Left lung (tissue), 10 donors: Measurements from ENCODE around the gene POU2AF3. TPM values are rescaled to one million over a fixed set of nuclear protein-coding genes. Genes with fewer than 3 reads are reported as not detected.

Experiments used
- ATAC-seq: fragments of 200-7000 bp; cut with Tn5 transposase; one replicate; pipeline ENCODE4 v1.9.1; 2020; ENCODE audit warnings: moderate library complexity
- DNase-seq, 4 donors: peaks; one replicate each; pipeline ENCODE4 v3.0.0-alpha.2; 2013 to 2020
- H3K27ac ChIP-seq, 2 donors: fragments of 200-600 bp; sonication (generic) in 1 of 2; one replicate each; pipeline versions ENCODE4 v1.5.0 to v1.8.0; 2020 to 2021
- H3K27me3 ChIP-seq, 2 donors: fragments of 200-600 bp; sonication (generic) in 1 of 2; one replicate each; pipeline versions ENCODE4 v1.5.0 to v1.8.0; 2020 to 2021
- H3K36me3 ChIP-seq, 2 donors: fragments of 200-600 bp; sonication (generic) in 1 of 2; one replicate each; pipeline versions ENCODE4 v1.5.0 to v1.8.0; 2020 to 2021
- H3K4me1 ChIP-seq, 2 donors: fragments of 200-600 bp; one replicate each; pipeline ENCODE4 v1.8.0; 2021
- H3K4me3 ChIP-seq, 2 donors: fragments of 200-600 bp; sonication (generic) in 1 of 2; one replicate each; pipeline versions ENCODE4 v1.5.0 to v1.8.0; 2020 to 2021; ENCODE audit warnings: mild to moderate bottlenecking in 1 of 2
- H3K9me3 ChIP-seq, 2 donors: fragments of 200-600 bp; sonication (generic) in 1 of 2; one replicate each; pipeline versions ENCODE4 v1.5.0 to v1.8.0; 2020 to 2021
- intact Hi-C, 2 donors: fragments of 100-400 bp; cut with DNase I; formaldehyde crosslinking; loops; one replicate each; pipeline versions ENCODE4 v1.11.2 to v1.14.2; 2022
- polyA plus RNA-seq, 6 donors: library from polyadenylated mRNA; unstranded; fragments of 120-200 nt; gene quantifications; one replicate each; pipeline ENCODE4 v1.2.1, GENCODE V29; 2013; ENCODE audit not compliant: insufficient read length in 6 of 6
- total RNA-seq, 2 donors: library from RNA; stranded (reverse); fragmentation: NEBNext Ultra II Directional; extraction: Animal tissue kit (Norgen Biotek cat#: 25700); gene quantifications; one replicate each; pipeline ENCODE4 v1.2.1, GENCODE V29; 2021
- TF ChIP-seq, protein P1 (sequence below), 2 donors: fragments of 200-600 bp; sonication (generic) in 1 of 2; IDR thresholded peaks; one replicate each; pipeline versions ENCODE4 v1.5.0 to v1.8.0; 2021; ENCODE audit warnings: antibody characterized with exemption in 2 of 2
- donor health status: DM: no; HTN: yes; CAD: no.
- donor health status: DM: no; HTN: no; CAD: no.

Gene POU2AF3
- total and polyA plus RNA-seq, 8 donors = 2.7 to 14.4 (median 10.3) TPM

DNA sequence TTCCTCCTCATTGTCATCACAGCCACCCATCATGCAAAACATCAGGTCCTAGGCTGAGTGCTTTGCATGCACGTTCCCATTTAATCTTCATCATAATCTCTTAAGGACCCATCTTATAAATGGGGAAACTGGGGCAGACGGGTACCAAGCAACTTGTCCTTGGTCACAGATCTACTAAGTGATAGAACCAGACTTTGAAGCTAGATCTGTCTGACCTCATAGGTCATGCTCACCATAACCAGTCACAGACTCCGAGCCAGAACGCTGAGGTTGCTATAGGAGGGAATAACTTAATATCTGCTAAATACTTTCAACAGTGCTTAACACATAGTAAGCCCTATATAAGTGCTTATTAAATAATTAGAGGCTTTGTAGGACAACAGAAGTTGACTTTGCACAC lies 37.7 kb downstream of the POU2AF3 start:
- no peak for ATAC-seq
- H3K9me3 ChIP-seq = no peaks in the 10 kb centered on the region
- TF ChIP-seq, protein P1, sequence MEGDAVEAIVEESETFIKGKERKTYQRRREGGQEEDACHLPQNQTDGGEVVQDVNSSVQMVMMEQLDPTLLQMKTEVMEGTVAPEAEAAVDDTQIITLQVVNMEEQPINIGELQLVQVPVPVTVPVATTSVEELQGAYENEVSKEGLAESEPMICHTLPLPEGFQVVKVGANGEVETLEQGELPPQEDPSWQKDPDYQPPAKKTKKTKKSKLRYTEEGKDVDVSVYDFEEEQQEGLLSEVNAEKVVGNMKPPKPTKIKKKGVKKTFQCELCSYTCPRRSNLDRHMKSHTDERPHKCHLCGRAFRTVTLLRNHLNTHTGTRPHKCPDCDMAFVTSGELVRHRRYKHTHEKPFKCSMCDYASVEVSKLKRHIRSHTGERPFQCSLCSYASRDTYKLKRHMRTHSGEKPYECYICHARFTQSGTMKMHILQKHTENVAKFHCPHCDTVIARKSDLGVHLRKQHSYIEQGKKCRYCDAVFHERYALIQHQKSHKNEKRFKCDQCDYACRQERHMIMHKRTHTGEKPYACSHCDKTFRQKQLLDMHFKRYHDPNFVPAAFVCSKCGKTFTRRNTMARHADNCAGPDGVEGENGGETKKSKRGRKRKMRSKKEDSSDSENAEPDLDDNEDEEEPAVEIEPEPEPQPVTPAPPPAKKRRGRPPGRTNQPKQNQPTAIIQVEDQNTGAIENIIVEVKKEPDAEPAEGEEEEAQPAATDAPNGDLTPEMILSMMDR (IDR thresholded peaks at IDR 0.05) = no peak

DNA sequence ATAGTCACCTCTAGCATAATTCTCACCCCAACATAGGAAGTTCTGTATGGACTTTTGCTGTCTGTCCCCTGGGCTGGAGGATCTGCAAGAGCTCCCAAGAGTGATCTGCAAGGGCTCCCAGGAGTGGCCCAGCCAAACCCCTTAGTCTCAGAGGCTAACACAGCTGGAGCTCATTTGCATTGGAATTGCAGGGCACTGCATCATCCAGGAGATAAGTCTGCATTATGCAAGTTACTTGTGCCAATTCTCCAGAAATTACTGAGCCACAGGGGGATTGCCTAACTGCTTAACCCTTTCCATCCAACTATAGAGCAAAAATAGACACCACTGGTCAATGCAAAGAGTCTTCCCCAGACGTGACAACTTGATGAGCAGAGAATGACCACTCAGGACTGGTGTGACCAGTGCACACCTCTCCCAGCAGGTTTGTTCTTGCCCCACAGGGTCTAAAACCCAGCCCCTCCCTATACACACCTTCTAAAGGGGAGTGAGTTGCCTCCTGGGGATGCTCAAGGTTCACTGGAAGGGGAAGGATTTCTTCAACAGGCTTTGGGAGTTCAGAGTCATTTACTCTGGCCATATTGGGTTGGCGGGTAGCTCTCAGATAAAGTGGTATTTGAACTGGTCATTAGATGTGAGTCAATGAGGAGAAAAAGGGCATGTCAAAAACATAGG lies 38.4 kb downstream of the POU2AF3 start:
- peak in 2 of 4 donors; percentile 47 to 77 for DNase-seq

More for the DNA sequence above, 37.7 kb downstream of the POU2AF3 start:
- H3K4me3 ChIP-seq = no peak overlapping the region
- H3K36me3 ChIP-seq = no peaks in the 10 kb centered on the region
- H3K27me3 ChIP-seq = no peaks in the 10 kb centered on the region
- no peak overlapping the region for H3K27ac ChIP-seq
- no peak for DNase-seq
- H3K4me1 ChIP-seq = peaks cover 0 to 5% of the 10 kb centered on the region in 2 donors
- intact Hi-C loops = no loop called here

DNA sequence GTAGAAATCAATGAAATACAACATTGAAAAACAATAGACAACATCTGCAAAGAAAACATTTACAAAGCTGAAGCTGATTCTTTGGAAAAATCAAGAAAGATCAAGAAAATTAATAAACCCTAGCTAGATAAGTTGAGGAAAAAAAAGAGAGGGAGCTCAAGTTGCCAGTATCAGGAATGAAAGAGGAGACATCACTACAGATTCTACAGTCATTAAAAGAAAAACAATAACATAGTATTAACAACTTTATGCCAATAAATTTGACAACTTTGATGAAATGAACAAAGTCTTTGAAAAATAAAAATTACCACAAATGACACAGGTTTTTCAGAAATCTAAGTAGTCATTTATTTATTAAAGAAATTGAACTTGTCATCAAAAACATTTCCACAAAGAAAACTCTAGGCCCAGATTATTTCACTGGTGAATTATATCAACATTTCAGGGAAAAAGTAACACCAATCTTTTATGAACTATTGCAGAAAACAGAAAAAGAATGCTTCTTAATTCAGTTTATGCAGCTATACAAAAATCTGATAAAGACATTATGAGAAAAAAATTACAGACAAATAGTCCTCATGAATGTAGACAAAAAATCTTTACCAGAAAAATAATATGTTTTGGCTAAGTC lies 41.5 kb downstream of the POU2AF3 start:
- TF ChIP-seq, protein P1 (IDR thresholded peaks at IDR 0.05) = no peak
- no peak for DNase-seq
- no peaks in the 10 kb centered on the region for H3K36me3 ChIP-seq
- ATAC-seq = no peak
- H3K27ac ChIP-seq = no peak overlapping the region
- H3K4me3 ChIP-seq = no peak overlapping the region
- intact Hi-C loops = no loop called here
- H3K27me3 ChIP-seq = no peaks in the 10 kb centered on the region
- H3K4me1 ChIP-seq = peaks cover 0 to 4% of the 10 kb centered on the region in 2 donors
- H3K9me3 ChIP-seq = no peaks in the 10 kb centered on the region

More for the DNA sequence above, 38.4 kb downstream of the POU2AF3 start:
- H3K4me3 ChIP-seq = no peak overlapping the region
- intact Hi-C loops = no loop called here
- H3K27ac ChIP-seq = no peak overlapping the region
- no peaks in the 10 kb centered on the region for H3K27me3 ChIP-seq
- peak; percentile 36 for ATAC-seq
- peaks cover 0 to 5% of the 10 kb centered on the region in 2 donors for H3K4me1 ChIP-seq
- H3K36me3 ChIP-seq = no peaks in the 10 kb centered on the region
- H3K9me3 ChIP-seq = no peaks in the 10 kb centered on the region
- TF ChIP-seq, protein P1 (IDR thresholded peaks at IDR 0.05) = no peak

GRCh38 chr11:111342329-111342728 lies 44.0 kb downstream of the POU2AF3 start:
- Histone ChIP-seq H3K36me3 (no peaks in the 10 kb centered on the region), H3K9me3 (no peaks in the 10 kb centered on the region), H3K27me3 (no peaks in the 10 kb centered on the region), H3K27ac (no peak overlapping the region), H3K4me3 (no peak overlapping the region), H3K4me1 (no peaks in the 10 kb centered on the region)
- ATAC-seq (no peak), DNase-seq (no peak)
- TF ChIP-seq, protein P1 (IDR thresholded peaks at IDR 0.05) = no peak
- intact Hi-C loops = no loop called here

- Histone ChIP-seq H3K4me3 (no peak overlapping the region), H3K27me3 (no peaks in the 10 kb centered on the region), H3K4me1 (no peaks in the 10 kb centered on the region), H3K27ac (no peak overlapping the region), H3K36me3 (no peaks in the 10 kb centered on the region), H3K9me3 (no peaks in the 10 kb centered on the region)
- DNase-seq (peak in 1 of 4 donors; percentile 66), ATAC-seq (peak; percentile 97)
- intact Hi-C loops = no loop called here
- TF ChIP-seq, protein P1 (IDR thresholded peaks at IDR 0.05) = no peak
Measured at GRCh38 chr11:111344032-111344431, 45.7 kb downstream of the POU2AF3 start.
